DMS53 treated with DMSO at 0.1 percent for 48 hours (cell line): ENCODE results near the gene SEC31A.

Experiments
- DNase-seq: peaks from one replicate; lab custom pipeline; 2025; ENCODE audit not compliant: unreplicated experiment; lab: John Stamatoyannopoulos, UW

SEC31A gene

GRCh38 chr4:82776925-82777542, 113.9 kb downstream of the SEC31A start:
- DNase-seq, result no peak

GRCh38 chr4:82775243-82775642, 115.7 kb downstream of the SEC31A start:
- no peak for DNase-seq

- DNase-seq, result no peak
Observed at GRCh38 chr4:82774711-82775171, 116.2 kb downstream of the SEC31A start.

GRCh38 chr4:82773057-82773456, 117.9 kb downstream of the SEC31A start:
- no peak for DNase-seq

- no peak for DNase-seq
Observed at GRCh38 chr4:82770607-82771006, 120.3 kb downstream of the SEC31A start.
